Adrenal gland (tissue), 12 donors: Measurements from ENCODE around the gene VEPH1. TPM values are rescaled to one million over a fixed set of nuclear protein-coding genes. Genes with fewer than 3 reads are reported as not detected.

Experiments used
- DNase-seq, 7 donors: peaks; one replicate each; pipeline ENCODE4 v3.0.0-alpha.2; 2019 to 2020
- H3K27ac ChIP-seq, 5 donors: fragments of 200-600 bp; sonication (generic) in 4 of 5; 1 replicate in 3 of 5; 2 replicates in 2 of 5; pipeline versions ENCODE4 v1.5.1 to v1.8.0; 2016 to 2020; ENCODE audit warnings: mild to moderate bottlenecking in 1 of 5
- H3K27me3 ChIP-seq: fragments of 200-600 bp; 2 replicates; pipeline ENCODE4 v1.8.0; 2021
- H3K36me3 ChIP-seq, 2 donors: fragments of 200-600 bp; replicated peaks in 1 of 2; 1 replicate in 1 of 2; 2 replicates in 1 of 2; pipeline versions ENCODE4 v1.5.1 to v1.8.0; 2018 to 2022
- H3K4me1 ChIP-seq, 2 donors: fragments of 200-600 bp; replicated peaks in 1 of 2; 1 replicate in 1 of 2; 2 replicates in 1 of 2; pipeline versions ENCODE4 v1.5.1 to v1.8.0; 2018 to 2021
- H3K4me3 ChIP-seq, 4 donors: fragments of 200-600 bp; sonication (generic) in 3 of 4; one replicate each; pipeline ENCODE4 v1.5.1; 2016 to 2018
- H3K9me3 ChIP-seq, 3 donors: fragments of 200-600 bp; sonication (generic) in 1 of 3; replicated peaks in 1 of 3; 1 replicate in 2 of 3; 2 replicates in 1 of 3; pipeline versions ENCODE4 v1.5.1 to v1.8.0; 2016 to 2021
- POLR2A ChIP-seq, 2 donors: fragments of 450-650 bp; IDR thresholded peaks; one replicate each; pipeline ENCODE4 v1.6.1; 2017; ENCODE audit warnings: antibody characterized with exemption in 2 of 2, mild to moderate bottlenecking in 2 of 2, moderate library complexity in 1 of 2
- WGBS, 4 donors: extraction: QIAGEN DNeasy Blood & Tissue Kit in 2 of 4; methylation state at CpG; one replicate each; pipeline versions ENCODE4 v1.1.5 to v1.1.7; 2013 to 2017; 5-methylcytosine and 5-hydroxymethylcytosine counted together
- intact Hi-C, 2 donors: fragments of 100-400 bp; cut with DNase I; formaldehyde crosslinking; loops; one replicate each; pipeline versions ENCODE4 v1.14.1 to v1.15.0; 2022 to 2023
- polyA plus RNA-seq, 3 donors: library from polyadenylated mRNA; stranded (reverse); fragments of 200-250 nt in 2 of 3; fragments of 350-450 nt in 1 of 3; fragmentation: Illumina TruSeq in 1 of 3; extraction: RNeasy Lipid Tissue Mini Kit (QIAGEN cat#74804) in 1 of 3; gene quantifications; one replicate each; pipeline ENCODE4 v1.2.3, GENCODE V29; 2013 to 2014
- total RNA-seq, 9 donors: library from RNA; depleted of rRNA in 4 of 9; stranded (reverse); fragments of >200 nt in 4 of 9; fragments of 120-200 nt in 1 of 9; fragmentation: NEBNext Ultra II Directional in 1 of 9; extraction: Animal tissue kit (Norgen Biotek cat#: 25700) in 1 of 9; gene quantifications; one replicate each; pipeline versions ENCODE4 v1.1.0 to v1.2.4, GENCODE V29; 2013 to 2023
- TF ChIP-seq, protein P1 (sequence below), 6 experiments: fragments of 450-650 bp in 4 of 6; fragments of 200-600 bp in 2 of 6; sonication (generic) in 1 of 6; IDR thresholded peaks; 1 replicate in 5 of 6; 2 replicates in 1 of 6; pipeline versions ENCODE4 v1.5.1 to v1.8.0; 2016 to 2021; ENCODE audit warnings: antibody characterized with exemption in 6 of 6, mild to moderate bottlenecking in 2 of 6, moderate library complexity in 1 of 6
- donor health status: healthy with polysubstance abuse.
- donor health status: Bipolar disorder and iron deficiency.
- donor health status: DM: yes; HTN: yes; CAD: no.
- donor health status: DM: no; HTN: no; CAD: no.
- donor health status: DM: no; HTN: no; CAD: no.
- donor health status: DM: yes; HTN: yes; CAD: no.

Gene VEPH1
- total and polyA plus RNA-seq, 12 donors, result 16.0 to 124 (median 55.2) TPM

DNA sequence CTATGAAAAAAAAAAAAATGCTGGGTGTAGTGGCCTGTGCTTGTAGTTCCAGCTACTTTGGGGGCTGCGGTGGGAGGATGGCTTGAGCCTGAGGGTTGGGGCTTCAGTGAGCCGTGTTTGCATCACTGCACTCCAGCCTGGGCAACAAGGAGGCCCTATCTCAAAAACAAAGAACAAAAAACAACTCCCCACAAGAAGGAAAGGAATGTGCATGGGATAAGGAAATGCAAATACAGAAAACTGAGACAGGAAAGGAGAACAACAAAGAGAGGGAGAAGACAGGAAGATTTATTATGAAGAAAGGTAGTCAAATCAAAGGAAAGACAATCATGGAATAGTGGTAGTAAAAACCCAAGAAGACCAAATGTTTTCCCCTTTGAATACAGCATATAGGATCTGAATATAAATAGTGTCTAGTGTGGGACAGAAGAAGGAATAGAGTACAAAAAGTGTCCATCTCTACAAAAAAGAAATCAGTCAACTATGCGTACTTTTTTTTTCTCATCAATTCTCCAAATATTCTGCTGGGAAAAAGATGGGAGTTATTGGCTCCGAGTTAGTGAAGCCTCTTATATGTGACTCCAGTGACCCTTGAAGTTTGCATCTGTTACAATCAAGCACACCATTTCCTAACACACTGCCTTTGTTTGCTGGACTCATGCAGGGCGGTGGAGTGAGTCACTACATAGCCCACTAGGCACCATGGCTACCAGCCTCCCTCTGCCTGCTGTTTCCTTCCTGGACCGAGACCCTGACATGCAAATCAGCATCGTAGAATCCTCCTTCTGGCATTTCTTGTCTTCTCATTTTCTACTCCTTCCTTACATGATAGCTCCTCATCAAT is 167.8 kb downstream of the VEPH1 start:
- no peaks in the 10 kb centered on the region for H3K4me1 ChIP-seq
- no peaks in the 10 kb centered on the region for H3K27me3 ChIP-seq
- no peak for DNase-seq
- intact Hi-C loops, result no loop called here
- H3K27ac ChIP-seq, result no peak overlapping the region
- H3K9me3 ChIP-seq, result no peaks in the 10 kb centered on the region
- no peak overlapping the region for H3K4me3 ChIP-seq
- WGBS, 4 donors, result 86 to 87% (median 87%) methylated on average over 7 of the region's 7 CpGs
- TF ChIP-seq, protein P1, sequence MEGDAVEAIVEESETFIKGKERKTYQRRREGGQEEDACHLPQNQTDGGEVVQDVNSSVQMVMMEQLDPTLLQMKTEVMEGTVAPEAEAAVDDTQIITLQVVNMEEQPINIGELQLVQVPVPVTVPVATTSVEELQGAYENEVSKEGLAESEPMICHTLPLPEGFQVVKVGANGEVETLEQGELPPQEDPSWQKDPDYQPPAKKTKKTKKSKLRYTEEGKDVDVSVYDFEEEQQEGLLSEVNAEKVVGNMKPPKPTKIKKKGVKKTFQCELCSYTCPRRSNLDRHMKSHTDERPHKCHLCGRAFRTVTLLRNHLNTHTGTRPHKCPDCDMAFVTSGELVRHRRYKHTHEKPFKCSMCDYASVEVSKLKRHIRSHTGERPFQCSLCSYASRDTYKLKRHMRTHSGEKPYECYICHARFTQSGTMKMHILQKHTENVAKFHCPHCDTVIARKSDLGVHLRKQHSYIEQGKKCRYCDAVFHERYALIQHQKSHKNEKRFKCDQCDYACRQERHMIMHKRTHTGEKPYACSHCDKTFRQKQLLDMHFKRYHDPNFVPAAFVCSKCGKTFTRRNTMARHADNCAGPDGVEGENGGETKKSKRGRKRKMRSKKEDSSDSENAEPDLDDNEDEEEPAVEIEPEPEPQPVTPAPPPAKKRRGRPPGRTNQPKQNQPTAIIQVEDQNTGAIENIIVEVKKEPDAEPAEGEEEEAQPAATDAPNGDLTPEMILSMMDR (IDR thresholded peaks at IDR 0.05), result no peak
- TF ChIP-seq POLR2A (IDR thresholded peaks at IDR 0.05), result no peak
- H3K36me3 ChIP-seq, result no peaks in the 10 kb centered on the region

DNA sequence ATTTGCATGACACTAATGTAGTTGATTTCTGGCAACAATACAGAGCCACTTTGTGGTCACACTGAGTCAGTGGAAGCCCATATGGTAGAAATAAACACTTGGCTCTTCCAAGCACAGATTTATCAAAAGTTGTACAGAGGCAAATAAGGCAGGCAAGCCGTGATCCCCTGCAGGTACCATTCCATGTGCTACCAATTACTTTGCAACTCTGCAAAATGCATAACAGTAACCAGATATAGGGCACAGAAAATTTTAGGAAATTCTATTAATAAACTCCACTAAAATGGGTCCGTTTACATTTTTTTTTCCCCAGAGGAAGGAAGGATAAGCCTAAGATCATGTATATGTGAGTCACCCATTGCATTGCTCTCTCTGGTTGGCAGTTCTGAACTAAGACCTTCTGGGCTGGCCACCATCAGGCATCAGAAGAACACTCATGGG is 169.6 kb downstream of the VEPH1 start:
- TF ChIP-seq, protein P1 (IDR thresholded peaks at IDR 0.05), result no peak
- TF ChIP-seq POLR2A (IDR thresholded peaks at IDR 0.05), result no peak
- no peaks in the 10 kb centered on the region for H3K27me3 ChIP-seq
- intact Hi-C loops, result no loop called here

DNA sequence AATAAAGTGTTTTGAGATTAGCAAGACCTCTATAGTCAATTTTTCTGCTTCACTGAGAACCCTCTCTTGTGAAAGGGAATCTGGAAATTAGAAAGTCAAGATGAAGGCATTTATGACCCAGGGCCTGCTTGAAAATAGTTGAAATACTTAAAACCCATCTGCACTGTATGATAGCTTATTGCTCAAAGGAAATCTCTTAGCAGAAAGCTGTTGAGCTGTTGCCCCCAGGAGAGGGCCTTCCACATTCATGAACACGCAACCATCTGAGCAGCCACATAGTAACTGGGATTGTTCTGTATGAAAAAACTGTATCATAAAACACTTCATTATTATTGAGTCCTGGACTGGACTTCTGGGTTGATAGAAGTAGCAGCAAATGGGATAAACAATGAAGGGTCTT is 173.0 kb downstream of the VEPH1 start:
- Histone ChIP-seq H3K27me3 (no peaks in the 10 kb centered on the region), H3K4me3 (no peak overlapping the region), H3K27ac (no peak overlapping the region), H3K9me3 (no peaks in the 10 kb centered on the region), H3K4me1 (peaks cover 0 to 3% of the 10 kb centered on the region in 2 donors), H3K36me3 (no peaks in the 10 kb centered on the region)
- no peak for TF ChIP-seq POLR2A (IDR thresholded peaks at IDR 0.05)
- TF ChIP-seq, protein P1 (IDR thresholded peaks at IDR 0.05), result no peak
- intact Hi-C loops, result no loop called here
- 92 to 100% (median 96%) methylated on average over 1 of the region's 1 CpG for WGBS, 4 donors
- DNase-seq, result no peak

More for the DNA sequence above, 169.6 kb downstream of the VEPH1 start:
- H3K27ac ChIP-seq, result no peak overlapping the region
- no peaks in the 10 kb centered on the region for H3K9me3 ChIP-seq
- H3K4me1 ChIP-seq, result peaks cover 0 to 3% of the 10 kb centered on the region in 2 donors
- DNase-seq, result no peak
- WGBS, 4 donors, result 68 to 92% (median 84%) methylated on average over 2 of the region's 2 CpGs
- no peaks in the 10 kb centered on the region for H3K36me3 ChIP-seq
- H3K4me3 ChIP-seq, result no peak overlapping the region

DNA sequence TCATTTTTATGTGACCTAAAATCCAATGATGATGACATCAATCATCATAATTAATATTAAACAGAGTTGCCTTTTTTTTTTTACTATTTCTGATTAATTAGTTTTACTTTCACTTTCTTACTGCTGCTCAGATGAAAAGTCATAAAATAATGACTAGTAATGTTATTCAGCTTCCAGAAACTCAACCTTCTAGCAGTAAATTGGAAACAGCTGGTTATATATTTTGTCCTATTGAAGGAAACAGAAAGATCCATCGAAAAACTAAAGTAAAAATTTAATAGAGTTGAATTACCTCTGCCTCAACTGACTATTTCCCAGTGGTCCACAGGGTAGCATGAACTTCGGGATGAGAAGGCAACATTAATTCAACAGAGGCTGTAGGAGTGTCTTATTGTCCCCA is 173.7 kb downstream of the VEPH1 start:
- TF ChIP-seq POLR2A (IDR thresholded peaks at IDR 0.05), result no peak
- TF ChIP-seq, protein P1 (IDR thresholded peaks at IDR 0.05), result no peak
- no peaks in the 10 kb centered on the region for H3K36me3 ChIP-seq
- H3K27me3 ChIP-seq, result no peaks in the 10 kb centered on the region
- 77 to 89% (median 84%) methylated on average over 2 of the region's 2 CpGs for WGBS, 4 donors
- intact Hi-C loops, result no loop called here
- H3K9me3 ChIP-seq, result no peaks in the 10 kb centered on the region
- DNase-seq, result no peak
- H3K4me1 ChIP-seq, result peaks cover 0 to 3% of the 10 kb centered on the region in 2 donors
- H3K4me3 ChIP-seq, result no peak overlapping the region
- no peak overlapping the region for H3K27ac ChIP-seq
